Measurements from ENCODE around the gene CNTNAP2. TPM values are rescaled to one million over a fixed set of nuclear protein-coding genes. Genes with fewer than 3 reads are reported as not detected.
"Not testable (repeated sequence)": the region's sequence is repeated elsewhere in the genome, so short reads cannot be mapped to it uniquely, and the experiment has no call there.

The CNTNAP2 gene
- polyA plus RNA-seq, 6 donors from 2014 or later, result 38.2 to 132 (median 77.9) TPM

DNA sequence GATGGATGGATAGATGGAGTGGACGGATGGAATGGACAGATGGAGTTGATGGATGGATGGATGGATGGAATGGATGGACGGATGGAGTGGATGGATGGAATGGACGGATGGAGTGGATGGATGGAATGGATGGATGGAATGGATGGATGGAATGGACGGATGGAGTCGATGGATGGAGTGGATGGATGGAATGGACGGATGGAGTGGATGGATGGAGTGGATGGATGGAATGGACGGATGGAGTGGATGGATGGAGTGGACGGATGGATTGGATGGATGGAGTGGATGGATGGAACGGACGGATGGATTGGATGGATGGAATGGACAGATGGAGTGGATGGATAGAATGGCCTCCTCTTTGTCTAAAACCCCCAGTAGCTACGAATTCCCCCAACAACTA lies 2214.9 kb downstream of the CNTNAP2 start:
- not testable (repeated sequence) for DNase-seq; ATAC-seq (ENCODE audit: low read depth in 2 of 2); H3K4me3 Mint-ChIP-seq
- Mint-ChIP-seq H3K9me3 (peaks cover 0 to 18% (median 3%) of the 10 kb centered on the region in 7 donors), H3K27me3 (peaks cover 0 to 39% (median 14%) of the 10 kb centered on the region in 3 donors), H3K4me1 (peaks cover 11 to 42% (median 20%) of the 10 kb centered on the region in 3 donors), H3K27ac (peak overlapping the region in 3 of 6 donors; percentile 52 to 97 (median 53)), H3K36me3 (peaks cover under 1 to 19% of the 10 kb centered on the region in 2 donors)

DNA sequence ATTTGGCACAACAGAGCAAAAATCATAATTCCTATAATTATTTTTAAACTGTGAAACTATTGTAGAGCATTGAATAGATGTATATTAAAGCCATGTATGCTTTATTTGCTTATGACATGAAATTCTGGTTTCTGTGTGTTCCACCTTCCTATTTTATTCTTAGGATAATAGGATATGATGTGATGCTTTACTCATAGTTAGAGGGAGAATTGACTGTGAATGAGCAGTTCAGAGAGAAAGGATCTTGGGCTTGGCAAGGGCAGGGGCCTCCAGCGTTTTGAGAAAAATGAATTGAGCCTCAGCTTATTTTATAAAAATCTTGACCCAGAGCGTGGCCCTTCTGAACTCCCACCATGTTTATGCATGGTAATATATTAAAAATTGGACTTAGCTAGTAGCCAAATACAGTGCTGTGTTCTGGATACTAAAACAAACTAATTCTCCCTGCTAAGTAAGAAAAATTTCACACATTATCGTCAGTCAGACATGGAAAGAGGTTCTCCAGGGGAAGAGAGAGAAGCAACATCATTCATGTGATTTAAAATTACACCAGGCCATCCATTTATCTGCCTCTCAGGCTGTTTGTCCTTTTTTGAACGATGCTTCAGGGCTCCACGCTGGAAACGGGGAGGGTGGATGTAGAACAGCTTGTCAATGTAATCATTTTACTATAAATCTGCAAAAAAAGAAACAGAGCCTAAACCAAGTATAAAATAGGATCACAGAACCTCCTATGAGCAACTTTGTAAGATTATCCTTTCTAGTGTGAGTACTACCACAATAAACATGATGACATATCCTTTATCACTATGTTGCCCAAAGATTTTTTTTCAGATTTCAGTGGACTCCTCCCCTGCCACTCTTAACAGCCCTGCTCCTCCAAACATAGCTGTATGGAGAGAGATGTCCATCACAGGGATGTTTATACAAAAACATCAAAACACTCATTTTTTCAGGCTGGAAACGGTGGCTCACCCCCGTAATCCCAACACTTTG lies 2215.9 kb downstream of the CNTNAP2 start:
- no peak for ATAC-seq (ENCODE audit: low read depth in 2 of 2)
- Mint-ChIP-seq H3K9me3 (peaks cover 0 to 18% (median 3%) of the 10 kb centered on the region in 7 donors), H3K4me3 (no peak overlapping the region), H3K27me3 (peaks cover 0 to 49% (median 22%) of the 10 kb centered on the region in 3 donors), H3K36me3 (peaks cover 0 to 19% of the 10 kb centered on the region in 2 donors), H3K4me1 (peaks cover 11 to 48% (median 20%) of the 10 kb centered on the region in 3 donors), H3K27ac (peak overlapping the region in 3 of 6 donors; percentile 12 to 29 (median 21))
- no peak for DNase-seq

DNA sequence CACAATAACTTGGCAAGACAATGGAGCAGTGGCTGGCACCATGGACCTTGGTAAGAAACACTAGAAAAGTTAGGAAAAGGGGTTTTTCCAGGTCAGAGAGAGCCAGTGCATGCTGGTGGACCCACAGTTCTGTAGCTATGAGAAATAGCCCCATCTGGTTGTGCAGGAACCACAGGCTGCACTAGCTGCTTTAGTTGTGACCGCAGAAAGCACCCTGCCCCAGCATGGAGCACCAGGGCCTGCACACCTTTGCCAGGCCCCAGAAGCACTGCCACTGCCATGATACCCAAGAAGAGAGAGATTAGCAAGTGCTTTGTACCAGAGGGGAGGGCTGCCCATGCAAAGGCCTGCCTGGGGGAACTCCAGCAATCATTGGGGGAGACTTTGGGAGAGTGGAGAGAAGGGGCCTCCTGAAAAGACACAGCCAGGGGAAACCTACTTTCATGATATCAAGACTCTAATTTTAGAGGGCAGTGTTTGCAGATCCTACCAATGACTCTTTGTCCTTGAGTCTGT lies 2217.9 kb downstream of the CNTNAP2 start:
- no peak for ATAC-seq (ENCODE audit: low read depth in 2 of 2)
- Mint-ChIP-seq H3K27ac (no peak overlapping the region), H3K27me3 (peaks cover under 1 to 69% (median 38%) of the 10 kb centered on the region in 3 donors), H3K36me3 (peaks cover 0 to 19% of the 10 kb centered on the region in 2 donors), H3K9me3 (peaks cover 0 to 18% (median 3%) of the 10 kb centered on the region in 7 donors), H3K4me1 (peaks cover 24 to 60% (median 31%) of the 10 kb centered on the region in 3 donors), H3K4me3 (no peak overlapping the region)
- DNase-seq, result no peak

DNA sequence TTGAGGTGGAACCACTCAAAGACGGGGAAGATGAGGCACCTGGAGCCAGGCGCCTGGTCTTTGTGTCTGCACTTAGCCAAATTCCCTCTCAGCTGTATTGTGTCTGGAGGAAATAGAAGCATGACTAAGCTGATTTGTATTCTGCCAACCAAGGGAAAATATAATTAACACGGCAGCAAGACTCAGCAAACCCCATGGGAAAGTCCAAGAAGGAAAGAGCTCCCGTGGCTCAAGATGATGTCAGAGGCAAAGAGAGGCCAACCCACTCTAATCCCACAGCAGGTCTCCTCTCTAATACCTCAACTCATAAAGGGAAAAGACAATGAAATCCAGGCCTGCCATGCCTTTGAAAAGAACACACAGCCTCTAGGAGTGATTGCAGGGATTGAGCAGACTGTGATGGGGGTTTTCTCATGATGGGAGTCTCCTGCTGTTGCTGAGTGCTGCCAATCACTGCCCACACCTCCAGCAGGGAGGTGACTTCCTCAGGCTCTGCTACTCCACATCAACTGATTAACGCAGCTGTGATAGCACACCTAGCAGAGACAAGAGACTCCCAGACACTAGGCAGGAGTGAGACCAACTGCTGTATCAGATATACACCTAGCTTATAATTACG lies 2218.5 kb downstream of the CNTNAP2 start:
- Mint-ChIP-seq H3K4me1 (peaks cover 24 to 61% (median 31%) of the 10 kb centered on the region in 3 donors), H3K9me3 (peaks cover 0 to 15% (median 3%) of the 10 kb centered on the region in 7 donors), H3K36me3 (peaks cover 0 to 16% of the 10 kb centered on the region in 2 donors), H3K4me3 (no peak overlapping the region), H3K27me3 (peaks cover 5 to 74% (median 41%) of the 10 kb centered on the region in 3 donors), H3K27ac (peak overlapping the region in 1 of 6 donors; percentile 56)
- DNase-seq (no peak), ATAC-seq (ENCODE audit: low read depth in 2 of 2) (no peak)

DNA sequence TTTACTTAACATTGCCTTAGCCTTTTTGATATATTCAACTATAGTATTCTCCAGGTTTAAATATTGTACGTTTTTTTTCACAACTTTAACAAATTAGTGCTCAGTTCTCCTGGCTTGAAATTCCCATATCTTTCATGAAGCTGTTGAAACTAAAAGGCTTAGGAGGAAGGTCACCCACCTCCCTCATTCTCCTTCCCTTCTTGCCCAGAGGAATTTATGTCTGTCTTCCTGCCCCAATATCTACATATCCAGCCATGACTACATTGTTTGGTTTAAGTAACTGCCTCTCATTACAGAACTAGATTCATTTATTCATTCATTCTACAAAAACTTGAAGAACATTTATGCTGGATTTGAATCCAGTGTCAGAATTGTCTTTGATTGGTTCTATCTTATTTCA lies 2219.2 kb downstream of the CNTNAP2 start:
- DNase-seq (no peak), ATAC-seq (ENCODE audit: low read depth in 2 of 2) (no peak)
- Mint-ChIP-seq H3K27ac (peak overlapping the region in 1 of 6 donors; percentile 8), H3K4me1 (peaks cover 24 to 61% (median 25%) of the 10 kb centered on the region in 3 donors), H3K36me3 (peaks cover 0 to 9% of the 10 kb centered on the region in 2 donors), H3K27me3 (peaks cover 11 to 74% (median 41%) of the 10 kb centered on the region in 3 donors), H3K4me3 (no peak overlapping the region), H3K9me3 (peaks cover 0 to 8% (median 0%) of the 10 kb centered on the region in 7 donors)

DNA sequence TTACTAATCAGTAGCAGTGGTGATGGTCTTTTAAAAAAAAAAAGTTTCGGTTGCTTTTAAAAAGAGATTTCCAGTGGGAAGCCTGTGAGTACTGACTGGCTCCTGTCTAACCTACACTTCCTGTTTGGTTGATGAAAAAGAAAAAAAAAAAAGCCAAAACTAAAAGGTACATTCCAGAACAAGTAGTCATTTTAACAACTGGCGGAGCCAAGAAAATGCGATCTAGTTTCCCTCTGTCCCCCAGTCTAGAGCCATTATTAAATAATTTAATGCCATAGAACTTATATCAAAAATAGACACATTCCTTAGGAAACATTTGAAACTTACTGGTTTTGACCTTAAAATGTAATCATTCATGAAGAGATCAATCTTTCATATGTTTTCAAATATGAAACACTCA lies 2219.8 kb downstream of the CNTNAP2 start:
- DNase-seq (no peak), ATAC-seq (ENCODE audit: low read depth in 2 of 2) (no peak)
- Mint-ChIP-seq H3K4me1 (peaks cover 18 to 56% (median 30%) of the 10 kb centered on the region in 3 donors), H3K9me3 (peaks cover 0 to 2% (median 0%) of the 10 kb centered on the region in 7 donors), H3K27me3 (peaks cover 11 to 71% (median 41%) of the 10 kb centered on the region in 3 donors), H3K36me3 (peaks cover 0 to 3% of the 10 kb centered on the region in 2 donors), H3K27ac (no peak overlapping the region), H3K4me3 (no peak overlapping the region)

DNA sequence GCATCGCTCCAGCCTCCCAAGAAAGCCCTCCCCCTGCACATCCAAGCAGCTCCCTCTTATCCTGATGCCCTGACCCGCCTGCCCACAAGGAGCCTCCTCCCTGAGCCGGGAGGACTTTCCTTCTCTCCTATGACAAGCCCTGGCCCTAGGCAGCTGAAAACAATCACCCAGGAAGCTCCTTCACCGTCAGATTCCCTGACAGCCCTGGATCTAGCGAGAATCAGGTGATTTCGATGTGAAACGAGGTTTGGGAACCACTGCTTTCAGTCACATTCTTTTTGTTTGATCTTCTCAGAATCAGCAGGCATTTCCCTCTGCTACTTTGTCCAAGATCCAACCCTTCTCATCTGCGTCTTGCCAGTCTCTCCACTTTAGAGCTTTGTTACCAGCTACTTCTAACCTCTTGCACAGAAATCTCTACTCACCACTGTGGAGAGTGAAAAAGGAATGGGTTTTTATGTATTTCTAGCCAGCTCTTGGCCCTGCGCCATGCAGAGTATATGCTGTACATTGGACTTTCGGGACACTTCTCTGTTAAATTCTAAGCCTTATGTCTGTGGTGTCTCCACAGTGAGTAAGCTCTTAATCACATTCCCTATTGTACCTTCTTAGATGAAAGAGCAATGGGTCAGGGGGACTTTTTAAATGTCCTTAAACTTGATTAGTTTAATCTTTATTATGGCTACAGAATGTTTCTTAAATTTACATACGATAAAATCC lies 2220.8 kb downstream of the CNTNAP2 start:
- Mint-ChIP-seq H3K27me3 (peaks cover 11 to 77% (median 41%) of the 10 kb centered on the region in 3 donors), H3K9me3 (no peaks in the 10 kb centered on the region), H3K4me3 (peak overlapping the region in 3 of 8 donors; percentile 0 to 97 (median 2)), H3K36me3 (peaks cover 0 to under 1% of the 10 kb centered on the region in 2 donors), H3K27ac (peak overlapping the region in 2 of 6 donors; percentile 54 to 68), H3K4me1 (peaks cover 15 to 59% (median 40%) of the 10 kb centered on the region in 3 donors)
- ATAC-seq (ENCODE audit: low read depth in 2 of 2) (no peak), DNase-seq (no peak)

DNA sequence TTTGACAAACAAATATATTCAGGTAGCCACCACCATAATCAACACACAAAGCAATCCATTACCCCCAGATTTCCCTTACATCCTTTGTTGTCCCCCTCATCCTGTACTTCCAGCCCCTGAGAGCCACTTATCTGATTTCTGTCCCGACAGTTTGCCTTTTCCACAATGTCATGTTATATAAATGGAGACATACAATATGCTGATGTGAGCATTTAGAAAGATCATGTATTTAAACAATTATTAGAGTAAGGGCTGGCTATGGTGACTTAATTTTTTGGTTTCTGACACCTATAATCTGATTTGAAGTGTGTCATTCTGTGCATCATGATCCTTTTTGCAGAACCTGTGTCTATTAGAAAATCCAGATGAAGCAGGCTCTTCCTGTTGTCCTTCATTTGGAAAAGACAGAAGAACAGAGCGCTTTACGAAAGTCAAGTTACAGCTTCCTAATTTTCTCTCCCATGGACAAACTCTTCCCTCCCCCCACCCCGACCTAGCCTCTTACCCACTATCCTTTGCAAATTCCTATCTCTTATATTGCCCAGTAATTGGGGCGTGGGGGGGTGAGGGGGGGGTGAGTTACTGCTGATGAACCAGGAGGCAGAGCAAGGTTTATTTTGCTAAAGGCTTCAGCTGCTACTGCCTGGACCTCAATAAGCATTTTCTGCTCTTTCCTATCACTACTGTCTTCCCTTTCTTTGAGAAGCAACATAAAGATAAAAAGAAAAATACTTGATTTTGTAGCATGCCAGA lies 2221.6 kb downstream of the CNTNAP2 start:
- Mint-ChIP-seq H3K4me1 (peaks cover 15 to 64% (median 48%) of the 10 kb centered on the region in 3 donors), H3K27ac (peak overlapping the region in 2 of 6 donors; percentile 19 to 83), H3K4me3 (peak overlapping the region; percentile 89 to 99 (median 97)), H3K27me3 (peaks cover 11 to 85% (median 41%) of the 10 kb centered on the region in 3 donors), H3K36me3 (peaks cover 0 to 8% of the 10 kb centered on the region in 2 donors), H3K9me3 (no peaks in the 10 kb centered on the region)
- DNase-seq (no peak), ATAC-seq (ENCODE audit: low read depth in 2 of 2) (no peak)

DNA sequence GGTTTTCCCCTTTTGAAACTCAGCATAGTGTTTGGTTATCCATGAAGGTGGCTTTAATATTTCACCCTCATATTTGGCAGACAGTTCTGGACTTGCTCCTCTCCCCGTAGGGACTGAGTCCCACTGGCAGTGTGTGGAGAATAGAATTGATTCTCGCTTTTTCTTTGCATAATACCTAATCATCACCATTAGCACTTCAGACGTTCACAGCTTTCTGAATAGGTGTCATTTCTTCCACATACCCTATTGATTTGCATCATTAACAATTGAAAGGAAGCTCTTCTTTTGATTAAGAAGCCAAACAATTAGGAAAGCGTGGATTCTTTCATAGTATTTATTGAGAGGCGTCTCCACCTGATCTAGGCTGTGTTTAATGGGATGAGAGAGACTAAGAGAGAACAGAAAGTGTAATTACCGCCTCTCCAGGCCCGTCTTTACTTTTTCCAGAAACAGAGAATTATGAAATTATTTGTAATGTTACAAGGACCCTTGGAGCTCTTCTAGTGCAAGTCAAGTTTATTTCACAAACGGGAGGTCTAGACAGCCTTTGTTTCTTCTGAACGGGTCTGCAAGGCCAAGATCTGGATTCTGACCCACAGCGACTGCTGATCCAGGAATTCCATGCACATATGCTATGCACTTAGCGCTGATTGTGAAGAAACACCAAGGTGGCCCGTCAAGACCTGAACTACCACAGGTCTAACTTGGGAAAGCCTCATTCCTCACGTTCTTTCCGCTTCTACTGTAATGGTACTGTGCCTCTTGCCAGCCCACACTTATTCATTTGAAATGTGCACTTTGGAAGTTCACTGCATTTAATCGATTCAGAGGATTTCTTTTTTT lies 2224.1 kb downstream of the CNTNAP2 start:
- no peaks in the 10 kb centered on the region for H3K9me3 Mint-ChIP-seq
- peaks cover 0 to 9% of the 10 kb centered on the region in 2 donors for H3K36me3 Mint-ChIP-seq
- peak overlapping the region in 1 of 6 donors; percentile 38 for H3K27ac Mint-ChIP-seq
- peak overlapping the region; percentile 89 to 99 (median 97) for H3K4me3 Mint-ChIP-seq
- H3K27me3 Mint-ChIP-seq, result peaks cover 11 to 73% (median 32%) of the 10 kb centered on the region in 3 donors
- ATAC-seq (ENCODE audit: low read depth in 2 of 2) (no peak), DNase-seq (no peak)
- peaks cover 15 to 65% (median 63%) of the 10 kb centered on the region in 3 donors for H3K4me1 Mint-ChIP-seq

DNA sequence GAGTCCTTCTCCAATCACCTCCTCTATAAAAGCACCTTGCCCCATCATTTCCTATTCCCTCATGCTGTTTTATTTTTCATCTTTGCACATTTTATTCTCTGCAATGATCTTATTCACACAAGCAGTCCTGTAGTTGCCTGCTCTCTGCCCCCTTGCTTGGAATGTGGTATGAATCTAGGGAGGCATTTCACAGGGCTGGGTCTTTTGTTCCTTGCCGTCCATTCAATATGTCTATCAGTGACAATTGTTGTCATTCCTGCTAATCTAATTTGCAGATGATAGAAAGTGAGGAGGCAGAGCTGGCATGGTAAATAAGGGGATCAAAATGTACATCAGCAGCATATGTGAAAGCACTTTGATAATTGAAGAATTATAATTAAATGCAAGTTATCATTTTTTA lies 2227.8 kb downstream of the CNTNAP2 start:
- peak overlapping the region in 1 of 6 donors; percentile 68 for H3K27ac Mint-ChIP-seq
- H3K4me3 Mint-ChIP-seq, result peak overlapping the region in 1 of 8 donors; percentile 43
- peaks cover 0 to 17% of the 10 kb centered on the region in 2 donors for H3K36me3 Mint-ChIP-seq
- peaks cover 4 to 39% (median 11%) of the 10 kb centered on the region in 3 donors for H3K27me3 Mint-ChIP-seq
- DNase-seq (no peak), ATAC-seq (ENCODE audit: low read depth in 2 of 2) (no peak)
- peaks cover 5 to 68% (median 58%) of the 10 kb centered on the region in 3 donors for H3K4me1 Mint-ChIP-seq
- no peaks in the 10 kb centered on the region for H3K9me3 Mint-ChIP-seq

DNA sequence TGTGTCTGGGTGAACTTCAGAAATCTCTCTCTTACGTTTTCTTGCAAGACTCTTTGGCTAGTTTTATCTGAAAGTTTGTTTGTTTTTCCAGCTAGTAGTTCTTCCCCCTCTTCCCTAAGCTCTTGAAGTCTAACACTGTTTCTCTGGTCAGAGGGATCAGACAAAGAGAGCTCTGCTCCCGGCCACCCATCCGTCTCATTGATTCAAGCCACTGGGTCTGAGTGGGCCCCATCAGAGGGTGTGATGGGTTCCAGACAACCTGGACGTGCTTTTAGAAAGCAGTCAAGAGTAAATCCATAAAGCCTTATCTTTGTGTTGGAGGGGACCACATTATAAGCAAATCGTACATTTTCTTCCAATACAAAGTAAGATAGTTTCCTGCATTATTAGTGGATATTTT lies 2231.4 kb downstream of the CNTNAP2 start:
- H3K4me1 Mint-ChIP-seq, result peaks cover 0 to 66% (median 49%) of the 10 kb centered on the region in 3 donors
- ATAC-seq (ENCODE audit: low read depth in 2 of 2) (no peak), DNase-seq (no peak)
- no peak overlapping the region for H3K4me3 Mint-ChIP-seq
- H3K27ac Mint-ChIP-seq, result peak overlapping the region in 1 of 6 donors; percentile 83
- H3K36me3 Mint-ChIP-seq, result peaks cover 8 to 23% of the 10 kb centered on the region in 2 donors
- H3K9me3 Mint-ChIP-seq, result peaks cover 0 to 5% (median 2%) of the 10 kb centered on the region in 7 donors
- H3K27me3 Mint-ChIP-seq, result peaks cover 0 to 15% (median 0%) of the 10 kb centered on the region in 3 donors

Measured in naive B cell (primary cell).